ENCODE results near the gene TEX28.
"Not testable (repeated sequence)": the region's sequence is repeated elsewhere in the genome, so short reads cannot be mapped to it uniquely, and the experiment has no call there.

TEX28 gene

GRCh38 chrX:154247377-154248045 lies 47.4 kb downstream of the TEX28 start:
- not testable (repeated sequence) for DNase-seq (ENCODE audit: low read depth)

- not testable (repeated sequence) for DNase-seq (ENCODE audit: low read depth)
Observed at GRCh38 chrX:154239982-154240503, 54.9 kb downstream of the TEX28 start.

GRCh38 chrX:154238939-154239559 lies 55.9 kb downstream of the TEX28 start:
- not testable (repeated sequence) for DNase-seq (ENCODE audit: low read depth)

GRCh38 chrX:154233620-154234019 lies 61.3 kb downstream of the TEX28 start:
- not testable (repeated sequence) for DNase-seq (ENCODE audit: low read depth)

- not testable (repeated sequence) for DNase-seq (ENCODE audit: low read depth)
Observed at GRCh38 chrX:154231443-154231842, 63.5 kb downstream of the TEX28 start.

GRCh38 chrX:154226706-154227105 lies 68.2 kb downstream of the TEX28 start:
- DNase-seq (ENCODE audit: low read depth) = not testable (repeated sequence)

GRCh38 chrX:154225292-154225691 lies 69.6 kb downstream of the TEX28 start:
- not testable (repeated sequence) for DNase-seq (ENCODE audit: low read depth)
